ENCODE measurements around the gene PES1. TPM values are rescaled to one million over a fixed set of nuclear protein-coding genes. Genes with fewer than 3 reads are reported as not detected.

Gene PES1
- total and polyA plus RNA-seq, 12 donors = 16.3 to 51.7 (median 25.6) TPM

GRCh38 chr22:30573594-30574094 is 18.1 kb downstream of the PES1 start:
- ATAC-seq (peak in 1 of 8 donors; percentile 5), DNase-seq (no peak)
- Histone ChIP-seq H3K27ac (no peak overlapping the region), H3K9me3 (no peaks in the 10 kb centered on the region), H3K36me3 (peaks cover 0 to 33% (median 26%) of the 10 kb centered on the region in 9 donors), H3K4me3 (no peak overlapping the region), H3K4me1 (peaks cover 0 to 18% (median 13%) of the 10 kb centered on the region in 9 donors), H3K27me3 (peaks cover 0 to 18% (median 3%) of the 10 kb centered on the region in 7 donors)
- no peak for TF ChIP-seq CTCF (IDR thresholded peaks at IDR 0.05)
- intact Hi-C loops (cut with DNase I) = no loop called here
- WGBS, 2 donors = 54 to 56% methylated on average over 7 of the region's 7 CpGs

- Histone ChIP-seq H3K4me1 (peaks cover 0 to 18% (median 13%) of the 10 kb centered on the region in 9 donors), H3K9me3 (no peaks in the 10 kb centered on the region), H3K27me3 (peaks cover 0 to 18% (median 3%) of the 10 kb centered on the region in 7 donors), H3K27ac (no peak overlapping the region), H3K36me3 (peaks cover 0 to 27% (median 19%) of the 10 kb centered on the region in 9 donors), H3K4me3 (no peak overlapping the region)
- TF ChIP-seq CTCF (IDR thresholded peaks at IDR 0.05) = no peak
- intact Hi-C loops (cut with DNase I) = no loop called here
- DNase-seq = no peak
- no peak for ATAC-seq
- WGBS, 2 donors = 38 to 44% methylated on average over 12 of the region's 12 CpGs
These were observed 18.7 kb downstream of the PES1 start for GRCh38 chr22:30572840-30573593.

- Histone ChIP-seq H3K4me3 (no peak overlapping the region), H3K9me3 (no peaks in the 10 kb centered on the region)
- ATAC-seq = no peak
These were observed 19.5 kb downstream of the PES1 start for GRCh38 chr22:30572210-30572609.

More at GRCh38 chr22:30572210-30572609, 19.5 kb downstream of the PES1 start:
- TF ChIP-seq CTCF (IDR thresholded peaks at IDR 0.05) = no peak
- intact Hi-C loops (cut with DNase I) = no loop called here
- H3K36me3 ChIP-seq = peaks cover 0 to 19% (median 15%) of the 10 kb centered on the region in 9 donors
- peaks cover 0 to 22% (median 8%) of the 10 kb centered on the region in 7 donors for H3K27me3 ChIP-seq
- no peak overlapping the region for H3K27ac ChIP-seq
- H3K4me1 ChIP-seq = peaks cover 0 to 18% (median 13%) of the 10 kb centered on the region in 9 donors
- WGBS, 2 donors = 70 to 84% methylated on average over 6 of the region's 6 CpGs
- DNase-seq = no peak
